Keratinocyte (primary cell): Measurements from ENCODE around the gene NEU2. TPM values are rescaled to one million over a fixed set of nuclear protein-coding genes. Genes with fewer than 3 reads are reported as not detected.

ENCODE experiments used
- DNase-seq: peaks from one replicate; pipeline ENCODE4 v3.0.0-alpha.2; 2011; ENCODE audit warnings: low read depth, missing footprints, low spot score
- FAIRE-seq: peaks from 2 replicates; lab custom pipeline; 2011; peaks lifted over from hg19 to GRCh38; lab: Jason Lieb, UNC
- H2AFZ ChIP-seq: 2 replicates; pipeline ENCODE4 v1.6.0; 2012; ENCODE audit warnings: low read length, control low read depth, inconsistent platforms; ENCODE audit not compliant: control insufficient read depth
- H3K27ac ChIP-seq: 2 replicates; pipeline ENCODE4 v1.5.1; 2011; ENCODE audit warnings: low read length; ENCODE audit not compliant: control insufficient read depth, insufficient read depth
- H3K27me3 ChIP-seq: 3 replicates; pipeline ENCODE4 v1.6.0; 2011; ENCODE audit warnings: low read length; ENCODE audit not compliant: control insufficient read depth, insufficient read depth; ENCODE audit errors: extremely low read depth
- H3K36me3 ChIP-seq, 2 experiments: 2 replicates in 1 of 2; 3 replicates in 1 of 2; pipeline ENCODE4 v1.5.1; 2011; ENCODE audit warnings: low read length in 2 of 2, mild to moderate bottlenecking in 1 of 2; ENCODE audit not compliant: control insufficient read depth in 2 of 2, insufficient read depth in 2 of 2; ENCODE audit errors: extremely low read depth in 1 of 2
- H3K4me1 ChIP-seq: 3 replicates; pipeline ENCODE4 v1.5.1; 2011; ENCODE audit warnings: low read length; ENCODE audit not compliant: control insufficient read depth, insufficient read depth; ENCODE audit errors: extremely low read depth
- H3K4me2 ChIP-seq: 3 replicates; pipeline ENCODE4 v1.6.0; 2011; ENCODE audit warnings: low read depth, low read length; ENCODE audit not compliant: control insufficient read depth, insufficient read depth; ENCODE audit errors: extremely low read depth
- H3K4me3 ChIP-seq, 3 experiments: fragments of 200-600 bp in 1 of 3; sonication (generic) in 1 of 3; 2 replicates in 2 of 3; 3 replicates in 1 of 3; pipeline ENCODE4 v1.5.1; 2011 to 2016; ENCODE audit warnings: low read length in 3 of 3, mild to moderate bottlenecking in 3 of 3, control low read depth in 2 of 3, inconsistent platforms in 1 of 3, low read depth in 1 of 3, mixed read lengths in 1 of 3, mixed run types in 1 of 3, moderate library complexity in 1 of 3; ENCODE audit not compliant: control insufficient read depth in 2 of 3, insufficient read depth in 2 of 3; ENCODE audit errors: extremely low read depth in 1 of 3
- H3K79me2 ChIP-seq: 2 replicates; pipeline ENCODE4 v1.6.0; 2012; ENCODE audit warnings: low read length; ENCODE audit not compliant: control insufficient read depth, insufficient read depth
- H3K9ac ChIP-seq: 3 replicates; pipeline ENCODE4 v1.6.0; 2011; ENCODE audit warnings: low read length; ENCODE audit not compliant: control insufficient read depth, insufficient read depth; ENCODE audit errors: extremely low read depth
- H3K9me1 ChIP-seq: 3 replicates; pipeline ENCODE4 v1.6.0; 2011; ENCODE audit warnings: low read length; ENCODE audit not compliant: control insufficient read depth, insufficient read depth; ENCODE audit errors: extremely low read depth
- H3K9me3 ChIP-seq: 2 replicates; pipeline ENCODE4 v1.5.1; 2012; ENCODE audit warnings: low read depth, low read length; ENCODE audit not compliant: control insufficient read depth
- H4K20me1 ChIP-seq: 3 replicates; pipeline ENCODE4 v1.6.0; 2011; ENCODE audit warnings: low read length; ENCODE audit not compliant: control insufficient read depth, insufficient read depth; ENCODE audit errors: extremely low read depth
- EZH2 ChIP-seq: IDR thresholded peaks from one replicate; pipeline ENCODE4 v1.6.1; 2012; ENCODE audit warnings: inconsistent platforms, mild to moderate bottlenecking, low read length, moderate library complexity
- dilution Hi-C: fragments of 300-500 bp; cut with MboI; formaldehyde crosslinking; loops from one replicate; pipeline ENCODE4 v1.7.0; 2020; ENCODE audit warnings: low sequenced_read_pairs; ENCODE audit not compliant: extremely low pct_ligation_motif_present
- polyA plus RNA-seq, 5 experiments: library from polyadenylated mRNA; depleted of rRNA in 3 of 5; stranded (reverse) in 3 of 5; stranded (forward) in 1 of 5; unstranded in 1 of 5; fragments of >200 nt; gene quantifications; 1 replicate in 1 of 5; 2 replicates in 3 of 5; 3 replicates in 1 of 5; pipeline versions ENCODE4 v1.2.1 to v1.2.3, GENCODE V29; 2011 to 2012; ENCODE audit warnings: missing spikeins in 2 of 5, low read depth in 1 of 5, low replicate concordance in 1 of 5
- TF ChIP-seq, protein P1 (sequence below), 3 experiments: IDR thresholded peaks in 1 of 3; conservative IDR thresholded peaks in 1 of 3; optimal IDR thresholded peaks in 1 of 3; 2 replicates in 2 of 3; 3 replicates in 1 of 3; pipeline versions ENCODE3 to v1.5.1; 2011; ENCODE audit warnings: low read length in 3 of 3, mild to moderate bottlenecking in 3 of 3, moderate library complexity in 2 of 3, control low read depth in 1 of 3, inconsistent platforms in 1 of 3; ENCODE audit not compliant: insufficient read depth in 2 of 3; ENCODE audit errors: extremely low read depth in 1 of 3

NEU2 gene
- polyA plus RNA-seq, 1 donor (not counting 4 experiments of a cell fraction or from before 2014, with no cell fraction given): not detected

DNA sequence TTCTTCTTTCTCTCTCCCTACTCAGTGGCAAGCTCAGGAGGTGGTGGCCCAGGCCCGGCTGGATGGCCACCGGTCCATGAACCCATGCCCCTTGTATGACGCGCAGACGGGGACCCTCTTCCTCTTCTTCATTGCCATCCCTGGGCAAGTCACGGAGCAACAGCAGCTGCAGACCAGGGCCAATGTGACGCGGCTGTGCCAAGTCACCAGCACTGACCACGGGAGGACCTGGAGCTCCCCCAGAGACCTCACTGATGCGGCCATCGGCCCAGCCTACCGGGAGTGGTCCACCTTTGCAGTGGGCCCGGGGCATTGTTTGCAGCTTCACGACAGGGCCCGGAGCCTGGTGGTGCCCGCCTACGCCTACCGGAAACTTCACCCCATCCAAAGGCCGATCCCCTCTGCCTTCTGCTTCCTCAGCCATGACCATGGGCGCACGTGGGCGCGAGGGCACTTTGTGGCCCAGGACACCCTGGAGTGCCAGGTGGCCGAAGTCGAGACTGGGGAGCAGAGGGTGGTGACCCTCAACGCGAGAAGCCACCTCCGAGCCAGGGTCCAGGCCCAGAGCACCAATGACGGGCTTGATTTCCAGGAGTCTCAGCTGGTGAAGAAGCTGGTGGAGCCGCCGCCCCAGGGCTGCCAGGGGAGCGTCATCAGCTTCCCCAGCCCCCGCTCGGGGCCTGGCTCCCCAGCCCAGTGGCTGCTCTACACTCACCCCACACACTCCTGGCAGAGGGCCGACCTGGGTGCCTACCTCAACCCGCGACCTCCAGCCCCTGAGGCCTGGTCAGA lies 1.8 kb downstream of the NEU2 start:
- H3K4me2 ChIP-seq: no peak overlapping the region
- no peak overlapping the region for H3K9ac ChIP-seq
- H3K4me3 ChIP-seq: no peak overlapping the region
- dilution Hi-C loops: no loop called here
- no peaks in the 10 kb centered on the region for H3K9me1 ChIP-seq
- TF ChIP-seq EZH2: no peak
- TF ChIP-seq, protein P1, sequence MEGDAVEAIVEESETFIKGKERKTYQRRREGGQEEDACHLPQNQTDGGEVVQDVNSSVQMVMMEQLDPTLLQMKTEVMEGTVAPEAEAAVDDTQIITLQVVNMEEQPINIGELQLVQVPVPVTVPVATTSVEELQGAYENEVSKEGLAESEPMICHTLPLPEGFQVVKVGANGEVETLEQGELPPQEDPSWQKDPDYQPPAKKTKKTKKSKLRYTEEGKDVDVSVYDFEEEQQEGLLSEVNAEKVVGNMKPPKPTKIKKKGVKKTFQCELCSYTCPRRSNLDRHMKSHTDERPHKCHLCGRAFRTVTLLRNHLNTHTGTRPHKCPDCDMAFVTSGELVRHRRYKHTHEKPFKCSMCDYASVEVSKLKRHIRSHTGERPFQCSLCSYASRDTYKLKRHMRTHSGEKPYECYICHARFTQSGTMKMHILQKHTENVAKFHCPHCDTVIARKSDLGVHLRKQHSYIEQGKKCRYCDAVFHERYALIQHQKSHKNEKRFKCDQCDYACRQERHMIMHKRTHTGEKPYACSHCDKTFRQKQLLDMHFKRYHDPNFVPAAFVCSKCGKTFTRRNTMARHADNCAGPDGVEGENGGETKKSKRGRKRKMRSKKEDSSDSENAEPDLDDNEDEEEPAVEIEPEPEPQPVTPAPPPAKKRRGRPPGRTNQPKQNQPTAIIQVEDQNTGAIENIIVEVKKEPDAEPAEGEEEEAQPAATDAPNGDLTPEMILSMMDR (optimal IDR thresholded peaks at IDR 0.05 in 1 of 3, IDR thresholded peaks at IDR 0.05 in 1 of 3, conservative IDR thresholded peaks at IDR 0.05 in 1 of 3; ENCODE audit: extremely low read depth in 1 of 3, insufficient read depth in 2 of 3, low read length in 3 of 3): no peak
- no peaks in the 10 kb centered on the region for H3K36me3 ChIP-seq
- no peaks in the 10 kb centered on the region for H4K20me1 ChIP-seq
- FAIRE-seq: no peak
- no peaks in the 10 kb centered on the region for H3K27me3 ChIP-seq
- no peak overlapping the region for H2AFZ ChIP-seq
- H3K9me3 ChIP-seq: peaks cover 3% of the 10 kb centered on the region
- H3K4me1 ChIP-seq: peaks cover 15% of the 10 kb centered on the region
- no peaks in the 10 kb centered on the region for H3K79me2 ChIP-seq
- DNase-seq: no peak
- H3K27ac ChIP-seq: no peak overlapping the region

DNA sequence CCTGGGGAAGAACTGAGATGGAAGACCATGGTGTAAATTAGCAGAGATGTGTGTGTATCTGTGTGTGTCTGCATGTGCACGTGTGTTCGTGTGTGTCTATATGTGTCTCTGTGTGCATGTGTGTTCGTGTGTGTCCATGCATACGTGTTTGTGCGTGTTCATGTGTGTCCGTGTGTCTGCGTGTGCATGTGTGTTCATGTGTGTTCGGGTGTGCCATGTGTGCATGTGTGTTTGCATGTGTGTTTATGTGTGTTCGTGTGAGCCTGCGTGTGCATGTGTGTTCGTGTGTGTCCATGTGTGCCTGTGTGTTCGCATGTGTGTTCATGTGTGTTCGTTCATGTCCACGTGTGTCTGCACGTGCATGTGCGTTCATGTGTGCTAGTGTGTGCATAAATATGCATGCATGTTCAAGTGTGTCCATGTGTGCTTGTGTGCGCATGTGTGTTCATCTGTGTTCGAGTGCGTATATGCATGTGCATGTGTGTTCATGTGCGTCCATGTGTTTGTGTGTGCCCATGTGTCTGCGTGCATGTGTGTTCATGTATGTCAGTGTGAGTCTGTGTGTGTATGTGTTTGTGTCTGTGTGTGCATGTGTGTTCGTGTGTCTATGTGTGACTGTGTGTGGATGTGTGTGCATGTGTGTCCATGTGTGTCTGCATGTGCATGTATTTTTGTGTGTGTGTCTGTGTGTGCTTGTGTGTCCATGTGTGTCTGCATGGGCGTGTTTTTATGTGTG lies 3.1 kb downstream of the NEU2 start:
- peak; percentile 81 for FAIRE-seq
- Histone ChIP-seq H3K9me3 (peaks cover 3% of the 10 kb centered on the region), H3K36me3 (no peaks in the 10 kb centered on the region), H4K20me1 (no peaks in the 10 kb centered on the region), H3K4me2 (no peak overlapping the region), H3K9ac (no peak overlapping the region), H3K79me2 (no peaks in the 10 kb centered on the region), H3K9me1 (no peaks in the 10 kb centered on the region), H2AFZ (no peak overlapping the region), H3K27ac (no peak overlapping the region), H3K4me1 (peaks cover 12% of the 10 kb centered on the region), H3K4me3 (no peak overlapping the region), H3K27me3 (no peaks in the 10 kb centered on the region)
- dilution Hi-C loops: no loop called here
- DNase-seq: no peak
- TF ChIP-seq, protein P1 (optimal IDR thresholded peaks at IDR 0.05 in 1 of 3, IDR thresholded peaks at IDR 0.05 in 1 of 3, conservative IDR thresholded peaks at IDR 0.05 in 1 of 3; ENCODE audit: extremely low read depth in 1 of 3, insufficient read depth in 2 of 3, low read length in 3 of 3): no peak
